GM06990 (cell line): ENCODE results near the gene HMCN1.
"Not testable (repeated sequence)": the region's sequence is repeated elsewhere in the genome, so short reads cannot be mapped to it uniquely, and the experiment has no call there.

Source experiments
- DNase-seq: peaks from one replicate; pipeline ENCODE4 v3.0.0-alpha.2; 2011; ENCODE audit not compliant: insufficient read length; ENCODE audit errors: extremely low read depth
- H3K27me3 ChIP-seq: replicated peaks from 2 replicates; pipeline ENCODE4 v1.6.0; 2011; ENCODE audit warnings: low read length; ENCODE audit not compliant: control insufficient read depth, insufficient read depth
- H3K36me3 ChIP-seq: 2 replicates; pipeline ENCODE4 v1.5.1; 2011; ENCODE audit warnings: low read length; ENCODE audit not compliant: control insufficient read depth, insufficient read depth
- H3K4me3 ChIP-seq: replicated peaks from 2 replicates; pipeline ENCODE4 v1.5.1; 2011; ENCODE audit warnings: low read depth, mild to moderate bottlenecking, control low read depth, low read length
- CTCF ChIP-seq: IDR thresholded peaks from 2 replicates; pipeline ENCODE4 v1.5.1; 2011; ENCODE audit warnings: low read length, control low read depth, mild to moderate bottlenecking, inconsistent platforms; ENCODE audit not compliant: insufficient read depth, poor library complexity, severe bottlenecking

HMCN1 gene

GRCh38 chr1:185874246-185874645, 140.1 kb downstream of the HMCN1 start:
- TF ChIP-seq CTCF: no peak
- no peak overlapping the region for H3K4me3 ChIP-seq
- H3K36me3 ChIP-seq: no peaks in the 10 kb centered on the region
- no peaks in the 10 kb centered on the region for H3K27me3 ChIP-seq
- DNase-seq: no peak

GRCh38 chr1:185880330-185880729, 146.1 kb downstream of the HMCN1 start:
- Histone ChIP-seq H3K4me3 (no peak overlapping the region), H3K36me3 (no peaks in the 10 kb centered on the region), H3K27me3 (no peaks in the 10 kb centered on the region)
- no peak for DNase-seq
- TF ChIP-seq CTCF: no peak

GRCh38 chr1:185880779-185881333, 146.7 kb downstream of the HMCN1 start:
- Histone ChIP-seq H3K27me3 (no peaks in the 10 kb centered on the region), H3K36me3 (no peaks in the 10 kb centered on the region), H3K4me3 (no peak overlapping the region)
- no peak for TF ChIP-seq CTCF
- no peak for DNase-seq

- TF ChIP-seq CTCF: no peak
- no peak for DNase-seq
- Histone ChIP-seq H3K27me3 (no peaks in the 10 kb centered on the region), H3K36me3 (no peaks in the 10 kb centered on the region), H3K4me3 (no peak overlapping the region)
Measured at GRCh38 chr1:185886046-185886445, 151.9 kb downstream of the HMCN1 start.

- Histone ChIP-seq H3K4me3 (no peak overlapping the region), H3K36me3 (no peaks in the 10 kb centered on the region), H3K27me3 (no peaks in the 10 kb centered on the region)
- no peak for DNase-seq
- TF ChIP-seq CTCF: no peak
Measured at GRCh38 chr1:185886671-185887070, 152.5 kb downstream of the HMCN1 start.

- DNase-seq, H3K4me3 ChIP-seq, H3K27me3 ChIP-seq, H3K36me3 ChIP-seq: not testable (repeated sequence)
Measured at GRCh38 chr1:185892831-185893403, 158.7 kb downstream of the HMCN1 start.
